H54 (cell line): ENCODE measurements around the gene CCPG1.

ENCODE experiments used
- DNase-seq: peaks from one replicate; pipeline ENCODE4 v3.0.0; 2011; ENCODE audit warnings: low spot score, mixed read lengths; ENCODE audit not compliant: insufficient read length
- FAIRE-seq: peaks from 3 replicates; lab custom pipeline; 2011; peaks lifted over from hg19 to GRCh38; lab: Jason Lieb, UNC
- POLR2A ChIP-seq: IDR thresholded peaks from 2 replicates; pipeline ENCODE4 v1.6.1; 2011; ENCODE audit warnings: low read depth, mild to moderate bottlenecking, low read length

Gene CCPG1

DNA sequence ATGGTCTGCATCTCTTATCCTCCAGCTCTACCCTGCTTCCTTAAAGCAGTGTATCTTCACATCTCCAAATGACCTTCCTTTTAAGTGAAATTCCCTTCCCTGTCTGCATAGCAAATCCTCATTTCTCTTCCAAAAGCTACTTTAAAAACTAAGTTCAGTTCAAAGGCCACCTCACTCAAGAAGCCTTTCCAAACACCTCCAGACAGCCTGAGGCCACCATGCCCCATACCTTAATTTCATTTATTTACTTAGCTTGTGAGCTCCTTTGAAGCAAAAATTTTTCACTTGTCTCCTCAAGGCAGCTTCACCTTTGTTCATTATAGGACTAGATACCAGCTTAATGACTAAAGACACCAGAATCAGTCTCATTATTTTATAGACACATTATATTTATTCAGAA is 49.7 kb downstream of the CCPG1 start:
- DNase-seq (no peak), FAIRE-seq (no peak)

DNA sequence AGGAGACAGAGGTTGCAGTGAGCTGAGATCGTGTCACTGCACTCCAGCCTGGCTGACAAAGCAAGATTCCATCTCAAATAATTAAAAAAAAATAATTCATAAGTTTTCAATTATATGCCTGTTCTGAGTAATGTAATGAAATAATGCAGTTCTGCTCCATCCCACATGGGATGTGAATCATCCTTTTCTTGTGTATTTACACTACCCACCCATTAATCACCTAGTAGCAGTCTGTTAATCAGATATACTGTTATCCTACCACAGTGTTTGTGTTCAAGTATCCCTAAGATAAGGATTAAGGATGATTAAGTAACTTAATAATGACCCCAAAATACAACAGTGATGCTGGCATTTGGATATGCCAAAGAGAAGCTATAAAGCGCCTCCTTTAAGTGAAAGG is 50.4 kb downstream of the CCPG1 start:
- FAIRE-seq (no peak), DNase-seq (no peak)
- no peak for TF ChIP-seq POLR2A

More for the DNA sequence above, 49.7 kb downstream of the CCPG1 start:
- no peak for TF ChIP-seq POLR2A

DNA sequence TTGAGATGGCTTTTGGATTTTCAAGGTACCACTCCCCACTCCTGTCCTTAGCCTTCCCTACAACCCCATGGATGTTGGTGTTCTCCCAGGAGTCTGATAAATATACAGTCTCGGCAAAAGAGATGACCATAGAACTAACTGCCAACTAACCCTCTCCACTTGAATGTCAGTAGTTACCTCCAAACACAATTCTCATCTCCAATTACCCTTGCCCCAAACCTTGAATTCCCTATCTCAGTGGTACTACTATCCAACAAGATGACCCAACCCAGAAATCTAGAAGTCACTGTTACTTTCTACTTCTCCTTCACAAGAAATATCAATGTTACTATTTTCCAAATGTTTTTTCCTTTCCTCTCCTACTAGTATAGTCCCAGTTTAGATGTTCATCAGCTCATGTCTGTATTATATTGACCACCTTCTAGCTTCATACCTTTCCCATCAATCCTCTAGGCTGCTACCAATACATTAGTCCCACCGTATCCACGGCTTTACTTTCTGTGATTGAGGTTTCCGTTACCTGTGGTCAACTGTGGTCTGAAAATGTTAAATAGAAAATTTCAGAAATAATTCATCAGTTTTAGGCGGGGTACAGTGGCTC is 51.1 kb downstream of the CCPG1 start:
- FAIRE-seq, result no peak
- DNase-seq, result no peak
- no peak for TF ChIP-seq POLR2A

- DNase-seq (no peak), FAIRE-seq (no peak)
- TF ChIP-seq POLR2A, result no peak
Measured at GRCh38 chr15:55353025-55353424, 55.1 kb downstream of the CCPG1 start.

DNA sequence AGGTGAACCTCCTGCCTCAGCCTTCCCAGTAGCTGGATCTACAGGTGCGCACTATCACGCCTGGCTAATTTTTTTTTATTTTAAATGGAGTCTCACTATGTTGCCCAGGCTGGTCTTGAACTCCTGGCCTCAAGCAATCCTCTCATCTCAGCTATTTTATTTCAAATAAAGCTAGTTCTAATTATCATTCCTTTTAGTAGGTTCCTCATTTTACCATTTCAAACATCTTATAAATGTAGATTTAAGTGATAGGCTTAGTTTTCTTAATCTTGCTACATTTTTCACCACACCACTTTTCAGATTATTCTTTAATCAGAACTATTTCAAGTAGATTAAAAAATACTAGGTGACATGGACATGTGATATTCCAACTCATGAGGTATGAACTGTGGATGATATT is 58.9 kb downstream of the CCPG1 start:
- TF ChIP-seq POLR2A, result no peak
- no peak for DNase-seq
- FAIRE-seq, result no peak

- FAIRE-seq, result no peak
- no peak for TF ChIP-seq POLR2A
- DNase-seq, result no peak
Measured at GRCh38 chr15:55348281-55348778, 59.8 kb downstream of the CCPG1 start.

GRCh38 chr15:55344206-55344605 is 64.0 kb downstream of the CCPG1 start:
- FAIRE-seq (no peak), DNase-seq (no peak)
- TF ChIP-seq POLR2A, result no peak

DNA sequence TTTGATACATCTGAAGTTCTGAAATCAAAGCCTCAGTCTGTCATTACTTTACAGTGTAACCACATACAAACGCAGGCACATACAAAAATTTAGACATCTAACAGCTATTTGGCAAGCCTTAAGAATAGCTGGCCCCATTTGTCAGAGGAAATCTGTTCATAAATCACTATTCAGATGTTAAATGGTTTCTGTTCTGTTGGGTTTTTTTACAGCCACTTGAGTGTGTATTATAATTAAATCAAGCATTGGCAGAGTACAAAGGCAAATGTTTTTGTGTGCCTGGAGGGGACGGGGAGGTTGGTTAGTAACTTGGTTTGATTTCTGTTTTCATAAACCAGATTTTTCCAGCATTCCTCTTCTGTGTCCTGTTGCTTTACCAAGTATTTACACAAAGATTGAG is 65.0 kb downstream of the CCPG1 start:
- FAIRE-seq, result no peak
- DNase-seq, result no peak
- TF ChIP-seq POLR2A, result no peak

GRCh38 chr15:55337160-55337559 is 71.0 kb downstream of the CCPG1 start:
- no peak for TF ChIP-seq POLR2A
- DNase-seq, result no peak
- FAIRE-seq, result no peak

- DNase-seq, result no peak
- TF ChIP-seq POLR2A, result no peak
- FAIRE-seq, result no peak
Measured at GRCh38 chr15:55334997-55335396, 73.2 kb downstream of the CCPG1 start.

GRCh38 chr15:55334371-55334770 is 73.8 kb downstream of the CCPG1 start:
- FAIRE-seq (no peak), DNase-seq (no peak)
- no peak for TF ChIP-seq POLR2A

GRCh38 chr15:55327387-55327786 is 80.8 kb downstream of the CCPG1 start:
- no peak for TF ChIP-seq POLR2A
- FAIRE-seq (no peak), DNase-seq (no peak)

DNA sequence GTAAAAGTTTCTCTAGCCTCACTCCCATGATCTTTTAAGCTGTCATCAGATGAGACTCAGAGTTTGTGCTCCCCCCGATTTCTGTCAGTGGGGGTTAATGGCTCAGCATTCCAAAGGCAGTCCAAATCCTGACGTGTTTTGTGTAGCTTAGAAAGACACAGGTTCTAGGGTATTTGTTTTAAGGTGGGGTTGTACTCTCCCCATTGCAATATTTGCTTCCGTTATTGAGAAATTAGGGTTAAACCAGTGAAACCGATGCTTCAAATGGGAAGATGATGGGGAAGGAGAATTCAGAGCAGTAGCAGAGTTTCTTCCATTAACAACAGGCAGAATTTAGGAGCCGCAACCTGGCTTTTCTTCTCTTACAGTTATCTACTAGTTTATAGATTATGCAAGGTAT is 85.7 kb downstream of the CCPG1 start:
- DNase-seq (no peak), FAIRE-seq (no peak)

GRCh38 chr15:55320963-55321362 is 87.2 kb downstream of the CCPG1 start:
- no peak for DNase-seq
- no peak for FAIRE-seq
- TF ChIP-seq POLR2A, result no peak

More for the DNA sequence above, 85.7 kb downstream of the CCPG1 start:
- TF ChIP-seq POLR2A, result no peak

DNA sequence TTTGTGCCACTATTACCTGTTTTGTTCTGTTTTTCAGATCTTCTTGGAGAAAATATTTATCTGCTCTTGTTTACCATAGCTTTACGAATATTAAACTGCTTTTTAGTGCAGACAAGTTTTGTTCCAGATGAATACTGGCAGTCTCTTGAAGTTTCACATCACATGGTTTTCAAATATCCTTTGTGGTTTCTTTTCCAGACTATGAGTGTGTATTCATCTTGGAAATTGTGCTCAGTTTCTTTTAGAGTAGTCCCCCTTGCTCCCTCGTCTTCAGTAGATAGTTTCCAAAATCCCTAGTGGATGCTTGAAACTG is 88.0 kb downstream of the CCPG1 start:
- DNase-seq (no peak), FAIRE-seq (no peak)
- no peak for TF ChIP-seq POLR2A
